Ovary (tissue), 3 donors: ENCODE results near the gene GNG2.

ENCODE experiments used
- EP300 ChIP-seq: sonication (generic); formaldehyde crosslinking; IDR thresholded peaks from one replicate; pipeline ENCODE4 v1.6.1; 2017; ENCODE audit warnings: antibody characterized with exemption
- POLR2A ChIP-seq: fragments of 450-650 bp; IDR thresholded peaks from one replicate; pipeline ENCODE4 v1.6.1; 2017; ENCODE audit warnings: antibody characterized with exemption, mild to moderate bottlenecking, moderate library complexity
- TF ChIP-seq, protein P1 (sequence below), 3 donors: fragments of 450-650 bp in 2 of 3; fragments of 200-600 bp in 1 of 3; IDR thresholded peaks; one replicate each; pipeline versions ENCODE4 v1.5.1 to v1.8.0; 2016 to 2022; ENCODE audit warnings: antibody characterized with exemption in 3 of 3, mild to moderate bottlenecking in 1 of 3
- donor health status: DM: no; HTN: no; CAD: no.

DNA sequence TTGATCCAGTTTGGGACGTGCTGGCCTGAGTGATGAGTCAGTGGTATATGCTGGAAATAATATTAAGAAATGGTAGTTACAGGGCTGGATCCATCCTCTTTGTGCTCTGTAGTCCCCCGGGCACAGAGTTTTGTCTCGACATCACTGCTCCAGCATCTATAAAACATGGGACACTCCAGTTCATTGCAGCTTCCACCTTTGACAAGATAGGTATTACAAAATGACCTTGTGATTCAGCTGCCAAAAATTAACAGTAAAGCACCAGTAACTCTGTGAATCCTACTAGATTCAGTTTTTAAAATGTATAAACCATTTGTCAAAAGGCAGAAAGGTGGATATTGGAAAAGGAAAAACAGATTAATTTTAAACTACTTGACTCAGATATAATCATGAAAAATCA is 14.6 kb upstream of the GNG2 start:
- TF ChIP-seq, protein P1, sequence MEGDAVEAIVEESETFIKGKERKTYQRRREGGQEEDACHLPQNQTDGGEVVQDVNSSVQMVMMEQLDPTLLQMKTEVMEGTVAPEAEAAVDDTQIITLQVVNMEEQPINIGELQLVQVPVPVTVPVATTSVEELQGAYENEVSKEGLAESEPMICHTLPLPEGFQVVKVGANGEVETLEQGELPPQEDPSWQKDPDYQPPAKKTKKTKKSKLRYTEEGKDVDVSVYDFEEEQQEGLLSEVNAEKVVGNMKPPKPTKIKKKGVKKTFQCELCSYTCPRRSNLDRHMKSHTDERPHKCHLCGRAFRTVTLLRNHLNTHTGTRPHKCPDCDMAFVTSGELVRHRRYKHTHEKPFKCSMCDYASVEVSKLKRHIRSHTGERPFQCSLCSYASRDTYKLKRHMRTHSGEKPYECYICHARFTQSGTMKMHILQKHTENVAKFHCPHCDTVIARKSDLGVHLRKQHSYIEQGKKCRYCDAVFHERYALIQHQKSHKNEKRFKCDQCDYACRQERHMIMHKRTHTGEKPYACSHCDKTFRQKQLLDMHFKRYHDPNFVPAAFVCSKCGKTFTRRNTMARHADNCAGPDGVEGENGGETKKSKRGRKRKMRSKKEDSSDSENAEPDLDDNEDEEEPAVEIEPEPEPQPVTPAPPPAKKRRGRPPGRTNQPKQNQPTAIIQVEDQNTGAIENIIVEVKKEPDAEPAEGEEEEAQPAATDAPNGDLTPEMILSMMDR (IDR thresholded peaks at IDR 0.05) = no peak
- TF ChIP-seq POLR2A (no peak), EP300 (no peak)
